ENCODE measurements around the gene CERS6.

CERS6 gene

GRCh38 chr2:168679741-168680310, 223.8 kb downstream of the CERS6 start:
- DNase-seq: no peak

DNA sequence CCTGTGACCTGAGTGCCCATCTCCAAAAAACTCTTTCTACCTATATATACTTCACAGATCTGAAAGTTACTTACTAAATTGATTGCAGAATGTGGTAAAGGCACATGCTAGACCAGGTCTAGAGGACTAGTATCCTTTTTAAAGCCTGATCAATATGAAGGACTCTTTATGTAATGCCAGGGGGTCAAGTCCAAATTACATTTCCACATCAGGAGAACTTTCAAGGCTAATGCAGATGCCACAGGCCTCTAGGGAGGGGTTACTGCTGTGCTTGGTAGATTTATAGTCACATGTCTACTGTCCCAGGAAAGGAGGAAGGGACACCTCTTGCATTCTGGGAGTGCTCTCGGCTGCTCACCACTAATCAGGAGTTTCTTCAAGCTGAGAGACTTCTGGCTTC, 227.9 kb downstream of the CERS6 start:
- DNase-seq: no peak

- no peak for DNase-seq
Measured at GRCh38 chr2:168684921-168685599, 229.0 kb downstream of the CERS6 start.

GRCh38 chr2:168685600-168686451, 229.8 kb downstream of the CERS6 start:
- no peak for DNase-seq

GRCh38 chr2:168686452-168687191, 230.6 kb downstream of the CERS6 start:
- DNase-seq: no peak

- DNase-seq: peak; percentile 5 to 10
Measured at GRCh38 chr2:168687314-168687713, 231.2 kb downstream of the CERS6 start.

- no peak for DNase-seq
Measured at GRCh38 chr2:168690381-168690885, 234.4 kb downstream of the CERS6 start.

- DNase-seq: no peak
Measured at GRCh38 chr2:168691221-168691620, 235.1 kb downstream of the CERS6 start.

DNA sequence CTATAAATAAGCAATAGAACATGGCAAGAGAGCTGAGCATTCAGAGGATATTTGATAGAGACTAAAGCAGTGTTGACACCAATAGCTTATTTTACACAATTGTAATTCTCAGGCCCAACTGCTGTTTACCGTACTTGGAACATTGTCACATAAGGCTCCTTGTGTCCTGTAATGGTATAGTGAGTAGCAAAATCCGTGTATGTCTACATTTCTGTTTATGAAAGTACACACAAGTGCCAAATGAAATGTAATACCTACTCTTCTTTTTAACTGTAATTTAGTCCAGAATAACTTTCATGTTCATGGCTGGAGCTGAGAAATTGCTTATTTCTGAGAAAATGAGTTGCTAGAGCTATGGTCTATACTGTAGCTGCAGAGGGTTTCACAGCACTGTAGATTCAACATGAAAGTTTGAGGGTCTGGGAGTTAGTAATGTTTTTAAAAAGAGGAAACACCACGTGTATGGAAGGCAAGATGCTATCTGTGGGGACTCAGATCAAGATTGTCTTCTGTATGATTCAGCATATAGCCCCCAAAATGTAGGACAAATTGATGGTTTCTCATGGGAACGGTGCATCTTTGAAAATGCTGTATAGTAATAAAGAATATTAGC, 236.2 kb downstream of the CERS6 start:
- no peak for DNase-seq

DNA sequence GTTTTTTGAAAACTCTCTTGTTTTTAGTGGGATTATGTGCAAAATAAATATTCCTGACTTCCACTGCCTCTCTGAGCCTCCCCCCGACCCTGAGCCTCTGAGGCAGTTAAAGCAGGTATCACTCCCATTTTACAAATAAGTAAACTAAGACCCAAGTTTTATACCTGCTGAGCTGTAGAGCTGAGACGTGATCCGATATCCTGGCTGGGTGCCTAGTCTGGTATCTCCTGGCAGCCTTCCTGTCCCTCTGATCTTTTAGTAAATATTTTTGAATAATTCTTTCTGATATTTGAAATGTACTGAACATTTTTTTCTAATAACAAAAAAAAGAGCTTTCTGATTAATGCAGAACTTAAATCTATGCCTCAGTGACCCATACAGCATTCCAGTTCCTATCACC, 238.1 kb downstream of the CERS6 start:
- no peak for DNase-seq

DNA sequence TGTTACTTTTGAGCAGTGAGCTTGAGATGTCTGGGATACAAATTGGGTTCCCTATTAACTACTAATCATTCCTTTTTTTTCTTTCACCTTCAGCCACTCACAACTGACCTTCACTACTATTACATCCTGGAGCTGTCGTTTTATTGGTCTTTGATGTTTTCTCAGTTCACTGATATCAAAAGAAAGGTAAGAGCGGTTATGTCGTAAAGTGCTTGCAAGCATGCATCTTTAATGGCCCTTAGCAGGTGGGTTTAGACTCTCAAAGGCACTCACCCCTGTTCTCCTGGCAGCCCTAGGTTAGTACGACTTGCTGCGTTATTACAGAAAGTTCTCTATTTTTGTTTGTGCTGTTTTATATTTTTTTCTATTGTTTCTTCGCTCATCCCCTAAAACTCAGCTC, 238.8 kb downstream of the CERS6 start:
- DNase-seq: no peak

GRCh38 chr2:168697668-168698121, 241.6 kb downstream of the CERS6 start:
- DNase-seq: no peak

GRCh38 chr2:168698969-168699368, 242.9 kb downstream of the CERS6 start:
- DNase-seq: no peak

DNA sequence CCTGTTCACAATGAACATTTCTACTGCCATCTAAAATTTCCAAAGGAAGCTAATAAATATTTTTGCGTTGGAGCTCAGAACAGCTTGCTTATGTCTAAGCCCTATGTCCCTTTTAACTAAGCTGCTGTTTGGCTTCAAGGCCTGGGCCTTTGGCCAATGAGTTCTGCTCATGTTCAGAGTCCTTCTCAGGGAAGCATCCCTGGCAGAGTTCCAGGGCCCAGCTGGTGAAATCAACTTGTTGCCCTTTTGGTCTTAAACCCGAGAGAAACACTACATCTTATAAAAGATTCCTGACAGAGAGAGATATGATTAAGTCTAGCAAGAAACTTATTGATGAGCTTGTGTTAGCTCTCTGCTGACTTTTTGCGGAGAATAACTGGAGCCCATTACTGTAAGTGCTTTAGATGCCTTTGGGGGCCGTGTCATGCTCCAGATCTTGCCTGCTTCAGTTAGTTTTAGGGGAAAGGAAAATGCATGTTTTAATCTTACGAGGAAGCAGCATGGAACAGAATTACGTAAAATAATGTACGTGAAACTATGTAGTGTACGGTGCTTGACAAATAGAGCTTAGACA, 243.9 kb downstream of the CERS6 start:
- DNase-seq: no peak

DNA sequence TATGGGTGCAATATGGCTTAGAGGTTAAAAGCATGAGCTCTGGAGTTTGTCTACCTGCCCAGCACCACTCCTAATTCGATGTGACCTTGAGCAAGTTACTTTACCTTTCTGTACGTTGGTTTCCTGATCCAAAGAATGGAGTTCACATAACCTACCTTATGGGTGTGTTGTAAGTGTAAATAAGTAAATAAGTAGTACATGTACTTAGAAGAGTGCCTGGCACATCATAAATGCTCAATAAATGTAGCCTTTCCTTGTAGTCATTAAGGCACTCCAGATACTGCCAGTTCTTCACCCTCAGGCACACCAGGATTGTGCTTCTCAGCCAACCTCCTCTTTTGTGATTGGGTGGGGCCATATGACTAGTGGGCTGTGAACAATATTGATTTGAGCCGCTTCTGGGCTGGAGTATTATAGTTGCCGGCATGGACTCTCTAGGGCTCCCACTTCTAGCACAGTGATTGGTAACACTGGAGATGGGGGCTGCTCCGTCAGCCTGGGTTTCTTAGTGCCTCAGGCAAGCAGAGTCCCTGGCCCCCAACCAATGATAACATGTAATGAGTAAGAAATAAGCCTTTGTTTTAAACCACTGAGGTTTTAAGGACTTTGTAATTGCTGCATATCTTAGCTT, 244.7 kb downstream of the CERS6 start:
- DNase-seq: no peak

- no peak for DNase-seq
Measured at GRCh38 chr2:168702579-168702978, 246.5 kb downstream of the CERS6 start.

GRCh38 chr2:168703926-168704325, 247.9 kb downstream of the CERS6 start:
- no peak for DNase-seq

GRCh38 chr2:168705534-168706470, 249.7 kb downstream of the CERS6 start:
- no peak for DNase-seq

DNA sequence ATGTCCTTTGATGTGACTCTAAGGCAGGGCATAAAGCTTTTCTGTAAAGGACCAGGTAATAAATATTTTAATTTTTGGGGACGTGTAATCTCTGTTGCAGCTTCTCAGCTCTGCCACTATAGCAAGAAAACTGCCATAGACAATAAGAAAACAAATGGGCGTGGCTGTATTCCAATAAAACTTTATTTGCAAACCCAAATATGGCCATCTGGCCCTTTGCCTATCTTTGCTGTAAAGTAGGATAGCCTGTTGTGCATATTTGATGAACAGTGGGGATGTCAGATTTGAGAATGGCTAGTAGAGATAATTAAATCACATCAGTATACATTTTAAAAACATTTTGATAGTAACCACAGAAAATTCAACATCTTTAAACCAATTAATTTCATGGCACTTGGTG, 250.7 kb downstream of the CERS6 start:
- no peak for DNase-seq

- DNase-seq: no peak
Measured at GRCh38 chr2:168708080-168708479, 252.0 kb downstream of the CERS6 start.
